GM21717 (cell line): ENCODE measurements around the gene SYT12.
"Not testable (repeated sequence)": the region's sequence is repeated elsewhere in the genome, so short reads cannot be mapped to it uniquely, and the experiment has no call there.

Experiments
- ATAC-seq: cut with Tn5 transposase; IDR thresholded peaks from one replicate; pipeline ENCODE4 v1.9.1; 2021; ENCODE audit warnings: mild to moderate bottlenecking, moderate library complexity; ENCODE audit not compliant: unreplicated experiment

The SYT12 gene

GRCh38 chr11:66992041-66992440 is 30.9 kb upstream of the SYT12 start:
- no peak for ATAC-seq

GRCh38 chr11:66996609-66997273 is 26.2 kb upstream of the SYT12 start:
- ATAC-seq: no peak

GRCh38 chr11:66999555-66999954 is 23.4 kb upstream of the SYT12 start:
- no peak for ATAC-seq

GRCh38 chr11:67001332-67001731 is 21.6 kb upstream of the SYT12 start:
- no peak for ATAC-seq

GRCh38 chr11:67002297-67002913 is 20.5 kb upstream of the SYT12 start:
- no peak for ATAC-seq

GRCh38 chr11:67002921-67003411 is 20.0 kb upstream of the SYT12 start:
- no peak for ATAC-seq

GRCh38 chr11:67005200-67005599 is 17.7 kb upstream of the SYT12 start:
- not testable (repeated sequence) for ATAC-seq

GRCh38 chr11:67006029-67006884 is 16.7 kb upstream of the SYT12 start:
- no peak for ATAC-seq

- no peak for ATAC-seq
These were observed 15.8 kb upstream of the SYT12 start for GRCh38 chr11:67007126-67007525.

GRCh38 chr11:67010296-67010905 is 12.5 kb upstream of the SYT12 start:
- ATAC-seq: no peak

GRCh38 chr11:67013511-67014045 is 9.4 kb upstream of the SYT12 start:
- ATAC-seq: no peak

GRCh38 chr11:67014343-67014742 is 8.6 kb upstream of the SYT12 start:
- no peak for ATAC-seq

GRCh38 chr11:67015048-67015447 is 7.9 kb upstream of the SYT12 start:
- ATAC-seq: no peak

GRCh38 chr11:67016550-67016949 is 6.4 kb upstream of the SYT12 start:
- no peak for ATAC-seq

- no peak for ATAC-seq
These were observed 2.0 kb upstream of the SYT12 start for GRCh38 chr11:67020949-67021348.

- ATAC-seq: no peak
These were observed 497 bp upstream of the SYT12 start for GRCh38 chr11:67022341-67022933.

GRCh38 chr11:67023957-67024353 is 1.0 kb downstream of the SYT12 start:
- ATAC-seq: no peak

- no peak for ATAC-seq
These were observed 1.5 kb downstream of the SYT12 start for GRCh38 chr11:67024410-67024809.

GRCh38 chr11:67024966-67025365 is 2.0 kb downstream of the SYT12 start:
- no peak for ATAC-seq

GRCh38 chr11:67025750-67026149 is 2.8 kb downstream of the SYT12 start:
- no peak for ATAC-seq

GRCh38 chr11:67026941-67027340 is 4.0 kb downstream of the SYT12 start:
- no peak for ATAC-seq
